SK-N-SH treated with all-trans-retinoic acid at 6 μM for 48 hours (cell line): ENCODE data around the gene PTPN11.

Source experiments
- CREB5 ChIP-seq: fragments of 250-450 bp; sonication (Bioruptor Pico); IDR thresholded peaks from 2 replicates; pipeline ENCODE4 v1.5.1; 2020; ENCODE audit warnings: low read depth, mild to moderate bottlenecking, moderate library complexity
- ISL1 ChIP-seq: fragments of 250-450 bp; sonication (Bioruptor Pico); IDR thresholded peaks from 2 replicates; pipeline ENCODE4 v2.1.2; 2022; ENCODE audit warnings: mild to moderate bottlenecking, moderate library complexity
- POU6F1 ChIP-seq: fragments of 250-450 bp; sonication (Bioruptor Pico); IDR thresholded peaks from 2 replicates; pipeline ENCODE4 v1.8.0; 2021; ENCODE audit warnings: low read depth, mild to moderate bottlenecking, moderate library complexity, borderline replicate concordance
- RARB ChIP-seq: fragments of 250-450 bp; sonication (Bioruptor Pico); IDR thresholded peaks from 2 replicates; pipeline ENCODE4 v1.8.0; 2021; ENCODE audit warnings: mild to moderate bottlenecking, moderate library complexity
- ZC3H10 ChIP-seq: fragments of 250-450 bp; sonication (Bioruptor Pico); IDR thresholded peaks from 2 replicates; pipeline ENCODE4 v1.5.1; 2021; ENCODE audit warnings: mild to moderate bottlenecking, moderate library complexity
- ZNF70 ChIP-seq: fragments of 450-650 bp; formaldehyde crosslinking; IDR thresholded peaks from 2 replicates; pipeline ENCODE4 v1.5.0; 2020; ENCODE audit warnings: mild to moderate bottlenecking, moderate library complexity

- TF ChIP-seq CREB5 (CRISPR knock-in tag) (no peak), RARB (CRISPR knock-in tag) (no peak), ISL1 (no peak), ZC3H10 (no peak), POU6F1 (CRISPR knock-in tag) (no peak), ZNF70 (CRISPR knock-in tag) (no peak)
Measured at GRCh38 chr12:112422531-112422930, 3.8 kb downstream of the PTPN11 start.
